Activated effector memory CD4-positive, alpha-beta T cell treated with Interleukin-2 at 50 U/mL for 16 hours (primary cell): ENCODE data around the gene GIPC3.
A peak's percentile ranks its signal among the peaks of the same experiment; 100 is the strongest.

Experiments
- DNase-seq: peaks from one replicate; pipeline ENCODE4 v3.0.0-alpha.2; 2020

Gene GIPC3

DNA sequence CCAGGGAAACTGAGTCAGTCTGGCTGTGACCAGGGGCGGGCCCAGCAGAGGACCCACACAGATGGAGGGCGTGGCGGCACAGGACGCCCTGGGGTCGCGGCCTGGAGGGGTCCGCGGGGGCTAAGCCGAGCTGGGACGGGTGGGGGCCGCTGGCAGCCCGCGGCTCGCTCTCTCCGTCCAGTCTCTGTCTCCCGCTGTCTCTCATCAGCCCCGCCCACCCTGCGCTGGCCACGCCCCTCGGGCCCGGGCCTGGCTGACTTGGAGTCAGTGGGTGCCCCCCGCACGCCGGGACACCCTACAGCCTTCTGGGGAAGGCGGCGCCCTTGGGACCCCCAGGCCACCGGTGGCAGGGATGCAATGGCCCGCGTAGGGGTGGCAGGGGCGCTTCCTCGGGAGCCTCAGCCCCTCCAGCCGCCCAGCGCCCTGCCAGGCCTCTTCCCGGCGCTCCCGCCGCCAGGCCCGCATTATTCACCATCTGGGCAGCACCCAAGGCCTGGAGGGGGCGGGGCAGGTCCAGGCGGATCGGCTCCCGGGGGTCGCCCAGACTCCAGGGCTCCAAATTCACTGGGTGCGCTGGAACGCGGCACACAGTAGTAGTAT lies 21.5 kb downstream of the GIPC3 start, which contains the start of gene TBXA2R:
Gene TBXA2R (minus strand): TSS at position 186 of the 600 bp plus-strand sequence. CDS start 6,241 bp downstream, outside the sequence.
- no peak for DNase-seq

DNA sequence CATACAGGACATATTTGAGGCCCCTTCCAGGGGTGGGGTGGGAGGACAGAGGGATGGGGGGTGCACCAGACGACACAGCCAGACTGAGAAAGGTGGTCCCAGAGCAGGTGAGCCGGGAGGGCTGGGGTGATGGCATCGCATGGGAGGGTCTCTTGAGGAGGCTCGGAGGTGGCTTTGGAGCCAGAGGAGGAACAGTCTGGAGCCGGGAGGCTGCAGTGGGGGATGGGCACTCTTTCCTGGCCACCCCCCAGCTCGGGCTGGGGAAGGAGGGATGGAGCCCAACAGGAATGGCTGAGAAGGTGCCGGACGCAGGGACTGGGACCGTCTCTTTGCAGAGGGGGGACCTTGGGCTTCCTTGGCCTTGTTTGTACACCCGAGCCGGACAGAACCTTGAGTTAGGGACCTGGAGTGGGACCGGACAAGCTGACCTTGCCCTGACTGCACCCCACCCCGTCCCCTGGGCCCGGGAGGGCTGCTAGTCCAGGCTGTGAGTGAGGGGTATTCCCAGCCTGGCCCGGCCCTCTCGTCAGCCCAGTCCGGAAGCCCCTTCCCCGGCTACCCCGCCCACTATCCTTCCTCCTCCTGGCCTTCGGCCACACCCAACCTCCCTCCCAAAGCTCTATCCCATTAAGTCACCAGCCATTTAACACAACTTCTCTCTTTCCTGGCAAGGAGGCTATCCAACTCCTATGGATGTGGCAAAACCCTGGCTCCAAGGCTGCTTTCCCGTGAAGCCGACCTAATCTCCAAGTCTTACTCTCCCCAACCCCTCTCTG lies 22.2 kb downstream of the GIPC3 start:
- no peak for DNase-seq

DNA sequence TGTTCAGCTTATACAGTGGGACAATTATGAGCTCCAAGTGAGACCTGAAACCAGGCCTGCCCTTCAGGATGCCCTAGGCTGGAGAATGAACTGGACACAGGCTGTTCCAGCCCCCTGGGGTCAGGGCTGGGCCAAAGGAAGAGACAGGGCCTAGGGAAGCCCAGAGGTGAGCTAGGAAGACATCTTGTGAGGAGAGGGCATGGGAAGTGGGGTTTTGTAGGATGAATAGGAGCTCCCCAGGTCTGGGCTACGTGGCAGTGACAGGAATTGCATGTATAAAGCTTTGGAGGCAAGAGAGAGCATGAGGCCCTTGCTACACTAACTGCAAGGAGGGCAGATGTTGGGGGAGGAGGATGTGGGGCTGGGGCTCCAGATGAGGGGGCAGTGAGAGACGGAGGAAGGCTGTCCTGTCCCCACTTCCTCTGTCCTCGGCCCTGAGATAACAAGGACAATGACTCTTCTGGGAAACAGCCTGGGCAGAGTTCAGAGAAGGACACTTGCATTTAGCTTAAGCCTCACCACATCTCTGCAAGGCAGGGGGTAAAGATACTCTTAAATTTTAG lies 22.9 kb downstream of the GIPC3 start:
- DNase-seq: no peak

DNA sequence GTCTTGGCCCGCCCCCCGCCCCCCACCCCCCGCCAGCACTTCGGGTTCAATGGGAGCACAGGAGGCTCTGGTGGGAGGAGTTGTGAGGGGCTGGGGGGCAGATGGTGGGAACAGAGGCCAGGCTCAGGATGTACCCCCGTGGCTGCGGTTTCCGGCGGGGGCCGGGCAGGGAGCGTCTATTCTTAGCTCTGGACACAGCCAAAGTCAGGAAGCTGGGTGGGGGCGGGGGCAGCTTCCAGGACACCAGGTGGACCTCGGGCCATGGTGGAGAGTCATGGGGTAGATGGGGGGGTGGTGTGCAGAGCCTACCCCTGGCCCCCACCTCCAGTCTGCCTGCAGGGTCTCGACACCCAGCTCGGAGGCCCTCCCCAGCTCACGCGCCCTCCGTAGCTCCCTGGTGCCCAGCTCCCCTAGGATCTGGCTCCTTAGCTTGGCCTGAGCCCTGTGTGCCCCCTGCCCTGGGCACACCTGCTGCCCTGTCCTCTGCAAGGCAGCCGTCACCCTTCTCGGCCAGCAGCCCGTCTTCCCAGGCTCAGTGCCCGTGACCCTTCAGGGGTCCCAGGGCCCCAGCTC lies 23.6 kb downstream of the GIPC3 start:
- no peak for DNase-seq

DNA sequence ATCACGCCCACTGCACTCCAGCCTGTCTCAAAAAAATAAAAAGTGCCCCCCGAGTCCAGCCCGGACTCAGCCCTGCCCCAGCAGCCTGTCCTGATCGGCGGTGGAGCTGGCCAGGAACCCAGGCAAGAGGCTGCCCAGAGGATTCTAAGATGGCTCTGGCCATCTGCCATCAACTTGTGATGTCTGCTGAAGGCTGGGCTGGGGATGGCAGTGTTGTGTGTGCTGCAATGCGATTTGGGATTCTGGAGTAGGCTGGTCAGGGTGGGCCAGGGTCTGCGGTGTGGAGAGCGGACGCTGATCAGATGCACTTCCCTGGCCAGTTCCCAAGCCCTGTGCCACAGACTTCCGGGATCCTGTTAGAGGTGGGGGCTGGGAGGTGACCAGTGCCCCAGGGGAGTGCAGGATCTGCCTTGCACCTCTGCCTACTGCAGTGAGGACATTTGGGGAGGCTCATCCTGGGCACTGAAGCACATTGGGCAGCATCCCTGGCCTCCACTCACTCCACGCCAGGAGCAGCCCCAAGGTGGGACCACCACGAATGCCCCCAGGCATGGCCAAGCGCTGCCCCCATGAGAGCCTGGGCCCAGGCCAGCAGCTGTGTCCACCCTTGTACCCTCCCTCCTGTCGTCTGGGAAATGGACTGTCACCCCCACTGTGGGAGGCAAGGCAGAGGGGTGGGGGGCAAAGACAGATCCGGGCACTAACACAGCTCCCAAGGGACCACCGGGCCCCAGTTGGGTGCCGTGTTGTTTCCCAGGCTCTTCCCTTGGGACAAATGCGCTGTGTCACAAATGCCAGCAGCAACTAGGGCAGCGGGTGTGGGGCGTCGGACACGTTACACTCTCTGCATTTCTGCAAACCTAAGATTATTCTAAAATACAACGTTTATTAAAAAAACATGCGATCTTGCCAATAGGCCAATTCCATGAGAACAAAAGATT lies 24.8 kb downstream of the GIPC3 start:
- no peak for DNase-seq

DNA sequence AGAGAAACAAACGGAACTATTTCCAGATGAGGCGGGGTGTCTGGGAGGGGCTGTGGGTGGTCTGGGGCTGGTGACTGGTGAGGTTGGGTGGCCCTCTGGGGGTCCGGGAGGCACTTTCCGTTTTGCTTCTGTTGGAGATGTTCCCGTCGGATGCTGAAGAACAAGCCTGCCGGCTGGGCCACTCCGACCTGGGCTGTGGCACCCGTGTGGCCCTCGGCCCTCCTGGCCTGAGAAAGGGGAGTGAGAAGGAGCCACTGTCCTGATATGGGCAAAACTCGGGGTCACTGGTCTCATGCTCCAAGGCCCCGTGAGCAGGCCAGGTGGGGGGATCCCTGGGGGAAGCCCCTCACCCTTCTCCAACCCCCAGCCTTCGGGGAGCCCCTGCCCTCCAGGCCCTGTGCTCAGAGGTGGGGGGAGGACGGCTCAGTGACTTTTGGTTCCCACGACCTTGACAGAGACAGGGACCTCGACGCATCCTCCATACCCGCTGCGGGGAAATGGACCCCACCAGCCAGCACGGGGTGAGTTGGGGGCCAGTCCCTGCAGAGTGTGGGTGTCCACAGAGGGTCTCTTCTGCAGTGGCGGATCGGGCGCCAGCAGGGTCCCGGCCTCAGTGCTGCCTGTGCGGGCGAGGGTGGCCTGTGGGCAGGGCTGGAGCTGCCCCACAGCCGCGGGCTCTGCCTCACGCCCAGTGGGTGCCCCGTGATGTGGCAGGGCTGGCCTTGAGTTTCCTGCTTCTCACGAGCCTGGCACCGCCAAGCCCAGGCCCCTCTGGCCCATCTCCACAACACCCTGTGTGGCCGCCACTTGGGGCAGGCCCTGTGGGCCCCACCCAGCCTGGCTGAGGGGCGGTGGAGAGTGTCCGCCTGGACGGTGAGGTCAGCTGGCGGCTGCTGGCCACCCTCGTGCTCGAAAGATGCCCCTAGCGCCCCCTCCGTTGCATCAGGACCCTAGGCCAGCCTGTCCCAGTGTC lies 25.8 kb downstream of the GIPC3 start:
- DNase-seq: no peak

DNA sequence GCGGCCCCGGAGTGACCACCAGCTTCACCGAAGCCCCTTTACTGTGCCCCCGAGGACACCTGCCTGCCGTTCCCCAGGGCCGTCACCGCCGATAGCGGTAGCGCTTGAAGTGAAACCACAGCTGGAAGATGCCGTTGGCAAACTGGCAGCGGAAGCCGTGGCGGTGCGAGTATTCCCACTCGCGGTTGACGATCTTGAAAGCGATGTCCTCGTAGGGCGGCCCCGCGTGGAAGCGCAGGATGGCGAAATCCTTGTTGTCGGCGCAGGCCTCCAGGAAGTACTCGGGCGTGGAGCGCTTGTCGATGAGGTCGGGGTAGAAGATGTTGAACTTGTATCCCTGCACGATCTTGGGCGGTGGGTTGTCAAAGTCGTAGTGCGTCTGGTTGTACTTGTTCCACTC lies 26.6 kb downstream of the GIPC3 start:
- no peak for DNase-seq

DNA sequence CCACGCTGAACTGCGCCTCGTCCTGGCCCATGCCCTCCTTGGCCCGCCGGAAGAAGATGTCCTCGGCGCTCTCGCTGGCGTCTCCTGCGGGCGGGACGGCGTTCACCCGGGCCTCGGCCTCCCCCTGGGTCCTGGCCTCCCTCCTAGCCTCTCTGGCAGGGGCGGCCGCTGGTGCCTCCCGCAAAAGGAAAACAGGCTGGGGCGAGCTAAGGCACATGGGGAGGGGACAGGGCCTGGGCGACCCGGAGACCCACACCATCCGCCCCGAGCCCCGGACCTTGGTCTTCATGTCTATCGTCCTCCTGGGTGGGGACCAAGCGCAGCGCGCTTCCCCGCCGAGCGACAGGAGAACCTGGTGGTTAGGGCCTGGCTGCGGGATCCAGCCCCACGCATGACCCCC lies 27.1 kb downstream of the GIPC3 start:
- DNase-seq: no peak

DNA sequence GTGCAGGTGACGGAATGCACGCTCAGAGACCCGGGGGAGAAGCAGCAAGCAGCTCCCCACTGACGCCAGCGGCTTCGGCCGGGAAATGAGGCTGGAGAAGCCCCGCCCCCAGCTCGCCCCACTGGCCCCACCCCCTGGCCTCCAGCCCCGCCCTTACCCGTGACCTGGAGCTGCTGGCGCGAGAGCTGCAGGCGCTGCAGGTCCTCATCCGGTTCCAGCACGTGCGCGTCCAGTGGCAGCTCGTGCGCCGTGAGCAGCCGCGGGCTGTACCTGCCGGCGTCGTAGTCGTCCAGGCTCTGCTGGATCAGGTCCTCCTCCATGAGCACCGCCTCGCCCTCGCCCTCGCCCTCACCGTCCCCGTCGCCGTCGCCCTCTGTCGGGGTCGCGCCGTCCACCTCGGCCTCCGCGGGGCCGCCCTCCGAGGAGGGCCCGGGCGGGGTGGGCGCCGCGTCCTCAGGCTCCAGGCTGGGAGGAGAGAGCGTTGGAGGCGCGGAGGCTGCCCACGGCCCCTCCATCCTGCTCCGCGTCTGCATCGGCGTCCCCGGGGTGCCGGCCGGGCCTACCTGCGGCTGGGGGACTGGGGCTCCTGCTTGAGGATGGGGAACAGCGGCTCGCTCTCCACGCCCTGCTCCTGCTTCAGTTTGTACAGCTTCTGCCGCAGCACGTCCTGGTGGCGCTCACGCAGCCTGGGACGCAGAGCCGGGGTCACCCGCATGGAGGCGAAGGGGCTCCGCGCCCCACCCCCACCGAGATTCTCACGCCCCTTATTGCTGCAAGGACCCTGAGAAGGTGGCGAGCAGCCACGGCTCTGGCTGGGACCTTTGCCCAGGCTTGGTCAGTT lies 27.8 kb downstream of the GIPC3 start:
- DNase-seq: no peak

DNA sequence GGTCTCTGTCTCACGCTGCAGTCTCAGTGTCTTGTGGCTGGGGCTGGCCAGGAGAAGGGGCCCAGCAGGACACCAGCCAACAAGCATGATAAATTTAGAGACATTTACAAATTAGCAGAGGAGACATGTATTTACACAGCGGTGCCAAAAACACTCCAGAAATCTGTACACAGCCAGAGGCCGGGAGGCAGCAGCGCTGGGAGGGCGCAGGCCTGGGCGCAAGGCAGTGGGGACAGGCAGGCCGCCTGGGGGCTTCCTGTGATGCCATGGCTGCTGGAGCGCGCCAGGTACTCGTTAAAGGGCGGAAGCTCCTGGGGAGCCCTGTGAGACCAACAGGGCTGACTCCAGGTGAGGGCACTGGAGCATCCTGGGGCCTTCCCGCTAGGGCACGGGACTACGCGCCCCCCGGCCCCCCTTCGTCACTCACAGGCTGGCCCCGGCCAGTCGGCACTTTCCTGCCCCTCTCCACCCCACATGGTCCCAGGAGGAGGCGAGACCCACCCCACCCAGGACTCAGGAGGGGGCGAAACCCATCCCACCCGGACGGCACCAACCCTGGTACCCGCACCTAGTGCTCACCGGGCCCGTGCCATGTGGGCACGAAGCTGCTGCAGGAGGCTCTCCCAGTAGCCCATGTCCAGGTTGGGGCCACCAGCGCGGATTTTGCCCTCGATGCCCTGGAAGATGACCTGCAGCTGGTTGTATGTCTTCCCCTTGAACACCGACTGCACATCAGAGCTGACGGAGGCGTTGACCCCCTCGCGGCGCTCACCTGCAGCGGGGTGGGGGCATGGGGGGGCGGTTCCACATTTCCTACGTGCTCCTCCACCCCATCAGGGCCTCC lies 28.8 kb downstream of the GIPC3 start:
- DNase-seq: no peak

DNA sequence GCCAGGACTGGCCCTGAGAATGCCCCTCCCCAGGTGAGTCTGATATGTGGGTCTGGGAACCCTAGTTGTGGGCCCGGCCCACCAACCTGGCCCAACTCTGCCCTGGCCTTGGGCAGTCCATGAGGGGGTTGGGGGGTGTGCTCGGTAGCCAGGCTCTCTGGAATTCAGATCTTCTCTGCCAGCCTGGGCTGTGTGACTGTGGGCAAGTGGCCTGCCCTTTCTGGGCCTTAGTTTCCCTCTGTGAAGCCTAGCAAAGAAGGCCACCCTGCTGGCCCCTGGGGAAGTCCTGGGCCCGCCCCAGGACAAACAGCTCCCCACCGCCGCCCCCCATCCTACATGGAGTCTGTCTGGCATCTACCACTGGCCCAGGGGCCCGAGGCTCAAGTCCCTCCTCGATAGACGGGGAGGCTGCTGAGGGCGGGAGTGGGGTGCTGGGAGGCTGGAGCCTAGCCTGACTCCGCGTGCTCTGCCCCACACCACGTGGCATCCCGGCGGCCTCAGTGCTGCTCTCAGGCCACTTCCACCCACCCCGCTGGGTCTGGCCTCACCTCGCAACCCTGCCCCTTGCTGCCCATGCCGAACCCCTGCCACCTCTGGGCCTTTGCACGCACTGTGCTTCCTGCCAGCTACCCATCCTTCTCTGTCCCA lies 29.7 kb downstream of the GIPC3 start:
- no peak for DNase-seq

DNA sequence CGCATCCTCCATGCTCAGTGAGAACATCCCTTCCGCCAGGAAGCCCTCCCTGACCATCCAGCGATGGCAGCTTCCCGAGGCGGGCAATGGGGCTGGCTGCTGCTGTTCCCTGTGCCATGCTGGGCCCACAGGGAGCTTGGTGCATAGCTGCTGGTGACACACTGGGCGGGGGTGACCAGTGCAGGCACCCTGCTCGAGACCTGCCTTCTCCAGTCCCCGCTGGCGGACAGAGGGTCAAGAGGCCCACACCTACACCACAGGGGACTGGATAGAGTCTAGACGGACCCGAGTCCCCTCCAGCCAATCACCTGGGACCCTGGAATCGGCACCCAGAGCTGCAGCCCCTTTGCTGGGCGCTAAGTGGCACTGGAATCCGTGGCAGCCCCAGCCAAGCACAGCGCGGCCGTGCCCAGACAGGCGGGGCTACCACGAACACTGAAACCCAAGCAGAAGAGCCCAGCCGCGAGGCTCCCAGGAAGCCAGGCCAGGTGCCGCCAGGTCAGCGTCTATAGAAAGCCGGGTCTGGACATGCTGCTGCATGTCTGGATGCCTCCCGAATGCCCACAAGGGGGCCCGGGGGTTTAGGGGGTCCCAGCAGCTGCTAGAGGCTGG lies 30.4 kb downstream of the GIPC3 start:
- no peak for DNase-seq

DNA sequence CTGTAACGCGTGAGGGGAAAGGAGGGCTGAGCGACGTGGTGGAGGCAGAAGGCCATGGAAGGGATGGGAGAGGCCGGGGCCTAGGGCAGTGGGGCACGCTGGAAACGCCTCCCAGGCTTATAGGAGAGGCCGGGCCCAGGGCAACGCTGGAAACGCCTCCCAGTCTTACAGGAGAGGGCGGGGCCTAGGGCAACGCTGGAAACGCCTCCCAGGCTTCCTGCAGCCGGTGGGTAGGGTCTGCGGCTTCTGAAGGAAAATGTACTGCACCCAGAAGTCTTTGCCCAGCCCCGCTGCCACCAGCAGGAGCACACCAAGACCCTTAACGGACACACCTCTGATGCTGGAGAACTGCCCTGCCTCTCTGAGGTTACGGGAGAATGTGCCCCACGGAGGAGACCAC lies 32.2 kb downstream of the GIPC3 start:
- DNase-seq: no peak

DNA sequence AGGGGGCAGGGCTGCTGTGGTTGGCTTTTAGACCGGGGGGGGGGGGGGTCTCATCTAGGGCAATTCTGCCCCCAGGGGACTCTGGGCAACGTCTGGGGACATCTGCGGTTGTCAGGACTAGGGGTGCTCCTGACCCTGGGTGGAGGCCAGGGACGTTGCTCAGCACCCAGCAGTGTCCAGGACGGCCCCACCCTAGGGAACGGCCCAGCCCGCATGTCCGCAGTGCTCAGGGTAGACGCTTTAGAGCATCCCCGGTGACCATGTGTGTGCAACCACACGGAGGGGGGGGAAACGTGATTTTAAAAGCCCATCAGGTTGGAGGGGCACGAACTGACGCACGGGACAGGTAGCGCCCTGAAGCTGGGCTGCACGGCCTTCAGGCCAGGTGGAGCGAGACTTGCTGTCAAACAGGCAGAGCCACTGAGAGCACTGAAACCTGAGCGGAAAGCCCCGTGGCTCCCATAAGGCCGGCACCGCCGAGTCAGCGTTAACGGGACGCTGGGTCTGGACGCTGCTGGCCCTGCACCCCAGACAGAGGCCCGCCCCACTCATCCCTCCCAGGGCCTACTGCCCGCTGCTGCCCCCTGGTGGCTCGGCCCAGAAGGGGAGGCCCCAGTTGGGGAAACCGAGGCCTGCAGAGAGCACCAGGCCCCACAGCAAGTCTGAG lies 33.0 kb downstream of the GIPC3 start:
- peak; percentile 25 for DNase-seq

DNA sequence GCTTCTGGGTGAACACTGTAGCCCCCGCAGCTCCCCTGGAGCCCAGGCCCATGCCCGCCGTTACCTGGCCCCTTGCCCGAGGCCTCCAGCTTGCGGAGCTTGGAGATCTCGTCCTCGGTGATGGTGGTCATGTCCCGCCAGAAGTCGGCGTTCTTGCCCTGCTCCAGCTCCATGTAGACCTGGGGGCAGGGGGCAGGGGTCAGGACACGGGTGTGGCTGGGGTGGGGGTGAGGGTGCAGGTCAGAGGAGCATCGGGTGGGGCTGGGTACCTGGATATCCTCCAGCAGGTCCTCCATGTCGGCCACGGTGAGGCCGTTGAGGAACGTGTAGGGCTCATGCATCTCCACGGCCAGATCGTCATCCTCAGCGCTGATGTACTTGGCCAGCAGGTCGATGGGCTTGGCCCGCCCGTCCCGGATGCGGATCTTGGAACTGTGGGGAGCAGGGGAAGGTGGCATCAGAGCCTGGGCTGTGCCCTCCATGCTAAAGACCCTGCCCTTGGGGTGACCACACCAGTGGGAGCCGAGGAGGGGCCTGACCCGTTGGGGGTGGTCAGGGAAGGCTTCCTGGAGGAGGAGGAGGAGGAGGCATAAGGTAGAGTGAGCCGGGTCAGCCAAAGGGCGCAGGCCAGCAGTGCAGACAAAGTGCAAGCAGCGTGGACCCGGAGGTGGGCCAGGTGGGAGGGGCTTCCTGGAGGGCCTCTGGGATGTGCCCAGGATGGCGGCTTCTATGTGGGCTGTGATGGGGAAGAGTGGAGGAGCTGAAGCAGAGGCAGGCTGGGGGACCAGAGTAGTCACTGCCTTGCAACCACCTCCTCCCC lies 33.7 kb downstream of the GIPC3 start:
- DNase-seq: no peak

DNA sequence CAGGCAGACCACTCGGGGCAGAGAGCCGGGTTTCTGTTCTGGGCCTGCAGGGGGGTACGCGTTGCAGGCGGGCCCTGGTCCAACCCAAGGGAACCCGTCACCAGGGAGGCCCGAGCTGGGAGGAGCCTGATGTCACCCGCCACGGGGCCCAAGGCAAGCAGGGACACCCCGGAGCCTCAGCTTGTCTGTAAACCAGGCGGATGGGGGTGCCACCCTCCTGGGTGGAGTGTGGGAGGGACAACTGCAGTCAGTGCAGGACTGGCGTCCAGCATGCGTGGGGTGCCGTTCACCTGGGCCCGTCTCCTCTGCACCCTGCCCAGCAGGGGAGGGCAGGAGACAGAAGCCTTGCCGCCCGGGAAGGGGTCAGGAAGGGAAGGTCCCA lies 34.3 kb downstream of the GIPC3 start:
- no peak for DNase-seq

DNA sequence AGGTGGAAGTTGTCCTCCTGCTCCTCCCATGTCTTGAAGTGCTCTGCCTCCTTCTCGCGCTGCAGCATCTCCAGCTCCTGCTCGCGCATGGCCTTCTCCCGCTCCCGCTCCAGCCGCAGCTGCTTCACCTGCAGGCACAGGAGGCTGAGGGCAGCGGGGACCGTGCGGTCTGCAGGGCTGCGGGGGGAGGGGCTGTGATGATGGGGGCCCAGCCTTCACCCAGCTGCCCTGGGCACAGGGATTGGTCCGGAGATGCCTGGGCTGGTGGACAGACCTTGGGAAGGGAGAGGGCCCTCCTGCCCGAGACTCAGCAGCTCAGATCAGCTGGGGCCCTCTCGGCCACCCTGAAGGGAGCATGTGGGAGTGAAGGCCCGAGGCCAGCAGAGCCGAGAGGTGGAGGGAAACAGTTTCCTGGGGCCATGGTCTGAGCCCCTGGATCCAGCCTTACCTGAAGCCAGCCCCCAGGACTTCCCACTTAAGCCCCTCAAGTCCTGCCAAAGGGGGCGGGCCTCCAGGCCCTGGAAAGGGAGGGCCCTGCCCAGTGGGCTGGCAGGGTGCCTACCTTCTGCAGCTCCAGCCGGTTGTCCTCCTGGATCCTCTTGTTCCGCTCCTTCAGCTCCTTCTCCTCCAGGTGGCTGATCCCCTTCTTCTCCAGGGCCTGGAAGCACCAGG lies 35.0 kb downstream of the GIPC3 start:
- no peak for DNase-seq
